CD14-positive monocyte (primary cell): ENCODE data around the gene PHF10. TPM values are rescaled to one million over a fixed set of nuclear protein-coding genes. Genes with fewer than 3 reads are reported as not detected.

Experiments used
- DNase-seq, 3 donors: peaks; one replicate each; pipeline ENCODE4 v3.0.0-alpha.2; 2011 to 2022
- H2AFZ ChIP-seq: 2 replicates; pipeline ENCODE4 v1.6.0; 2012; ENCODE audit warnings: mild to moderate bottlenecking, low read depth, low read length, inconsistent platforms; ENCODE audit not compliant: insufficient read depth, poor library complexity, severe bottlenecking
- H3K27ac ChIP-seq, 2 donors: 1 replicate in 1 of 2; 2 replicates in 1 of 2; pipeline ENCODE4 v1.5.1; 2012 to 2013; ENCODE audit warnings: low read length in 2 of 2, control low read depth in 1 of 2, inconsistent platforms in 1 of 2, low read depth in 1 of 2, mild to moderate bottlenecking in 1 of 2
- H3K27me3 ChIP-seq, 2 donors: one replicate each; pipeline versions ENCODE4 v1.6.0 to v1.6.1; 2011 to 2013; ENCODE audit warnings: low read length in 2 of 2; ENCODE audit not compliant: control insufficient read depth in 2 of 2, insufficient read depth in 2 of 2
- H3K36me3 ChIP-seq, 2 donors: replicated peaks in 1 of 2; 1 replicate in 1 of 2; 2 replicates in 1 of 2; pipeline versions ENCODE4 v1.5.1 to v1.6.1; 2012 to 2013; ENCODE audit warnings: low read length in 2 of 2, control low read depth in 1 of 2, inconsistent platforms in 1 of 2, mild to moderate bottlenecking in 1 of 2; ENCODE audit not compliant: insufficient read depth in 2 of 2, control insufficient read depth in 1 of 2
- H3K4me1 ChIP-seq, 2 donors: 1 replicate in 1 of 2; 2 replicates in 1 of 2; pipeline versions ENCODE4 v1.5.1 to v1.6.1; 2012 to 2013; ENCODE audit warnings: low read length in 2 of 2, control low read depth in 1 of 2, inconsistent platforms in 1 of 2, mild to moderate bottlenecking in 1 of 2, moderate library complexity in 1 of 2; ENCODE audit not compliant: insufficient read depth in 2 of 2, control insufficient read depth in 1 of 2
- H3K4me2 ChIP-seq: replicated peaks from 2 replicates; pipeline ENCODE3; 2012; ENCODE audit warnings: low read length, moderate library complexity, mild to moderate bottlenecking; ENCODE audit not compliant: poor library complexity, severe bottlenecking; ENCODE audit errors: extremely low read depth
- H3K4me3 ChIP-seq, 3 experiments: fragments of 200-600 bp in 1 of 3; sonication (generic) in 1 of 3; replicated peaks in 1 of 3; 1 replicate in 2 of 3; 2 replicates in 1 of 3; pipeline ENCODE4 v1.5.1; 2011 to 2013; ENCODE audit warnings: low read length in 3 of 3, mild to moderate bottlenecking in 3 of 3, control low read depth in 2 of 3, low read depth in 2 of 3, inconsistent platforms in 1 of 3, moderate library complexity in 1 of 3
- H3K79me2 ChIP-seq: 2 replicates; pipeline ENCODE4 v1.6.0; 2012; ENCODE audit warnings: mild to moderate bottlenecking, control low read depth, inconsistent platforms, low read length, moderate library complexity; ENCODE audit not compliant: insufficient read depth
- H3K9ac ChIP-seq: 2 replicates; pipeline ENCODE4 v1.6.0; 2017; ENCODE audit warnings: low read length, mild to moderate bottlenecking; ENCODE audit not compliant: insufficient read depth, poor library complexity, severe bottlenecking
- H3K9me3 ChIP-seq, 2 donors: replicated peaks in 1 of 2; 1 replicate in 1 of 2; 2 replicates in 1 of 2; pipeline versions ENCODE4 v1.5.1 to v1.6.1; 2012 to 2013; ENCODE audit warnings: low read length in 2 of 2, control low read depth in 1 of 2; ENCODE audit not compliant: control insufficient read depth in 1 of 2, insufficient read depth in 1 of 2
- H4K20me1 ChIP-seq: 2 replicates; pipeline ENCODE4 v1.6.0; 2012; ENCODE audit warnings: mild to moderate bottlenecking, low read length, control low read depth, moderate library complexity; ENCODE audit not compliant: insufficient read depth
- H3K27ac Mint-ChIP-seq, 7 donors: one replicate each; pipeline ENCODE4 v1.8.0; 2020; ENCODE audit warnings: mild to moderate bottlenecking in 7 of 7, mixed read lengths in 7 of 7, moderate library complexity in 6 of 7, inconsistent platforms in 2 of 7
- H3K27me3 Mint-ChIP-seq, 3 donors: one replicate each; pipeline ENCODE4 v1.8.0; 2021 to 2022; ENCODE audit warnings: low read depth in 3 of 3, mild to moderate bottlenecking in 3 of 3, mixed read lengths in 3 of 3, moderate library complexity in 3 of 3, inconsistent platforms in 1 of 3
- H3K36me3 Mint-ChIP-seq, 2 donors: one replicate each; pipeline ENCODE4 v1.8.0; 2020; ENCODE audit warnings: mixed read lengths in 2 of 2, inconsistent platforms in 1 of 2, mild to moderate bottlenecking in 1 of 2
- H3K4me1 Mint-ChIP-seq: one replicate; pipeline ENCODE4 v1.8.0; 2020; ENCODE audit warnings: mild to moderate bottlenecking, mixed read lengths
- H3K4me3 Mint-ChIP-seq, 2 donors: one replicate each; pipeline ENCODE4 v1.8.0; 2020; ENCODE audit warnings: mild to moderate bottlenecking in 2 of 2, mixed read lengths in 2 of 2, moderate library complexity in 1 of 2
- H3K9me3 Mint-ChIP-seq, 7 donors: one replicate each; pipeline ENCODE4 v1.8.0; 2020 to 2022; ENCODE audit warnings: mixed read lengths in 7 of 7, mild to moderate bottlenecking in 6 of 7, moderate library complexity in 6 of 7, inconsistent platforms in 2 of 7
- CTCF ChIP-seq: fragments of 200-600 bp; IDR thresholded peaks from one replicate; pipeline ENCODE4 v1.8.0; 2022; ENCODE audit warnings: antibody characterized with exemption, mild to moderate bottlenecking
- WGBS: methylation state at CpG from one replicate; pipeline ENCODE4 v1.1.5; 2013; ENCODE audit warnings: missing lambda C conversion rate; ENCODE audit not compliant: insufficient coverage; 5-methylcytosine and 5-hydroxymethylcytosine counted together
- intact Hi-C, 2 donors: fragments of 100-400 bp; cut with micrococcal nuclease; formaldehyde crosslinking; loops; one replicate each; pipeline versions ENCODE4 v1.15.0 to v1.15.1; 2023
- polyA plus RNA-seq, 3 donors: library from polyadenylated mRNA; depleted of rRNA in 1 of 3; unstranded in 2 of 3; stranded (reverse) in 1 of 3; fragments of 300-500 nt in 2 of 3; fragments of >200 nt in 1 of 3; fragmentation: Illumina TruSeq in 2 of 3; gene quantifications; 1 replicate in 2 of 3; 2 replicates in 1 of 3; pipeline ENCODE4 v1.2.3, GENCODE V29; 2012 to 2021

PHF10 gene
- polyA plus RNA-seq, 3 donors = 7.3 to 31.0 (median 8.1) TPM

- Histone ChIP-seq H4K20me1 (peaks cover 7% of the 10 kb centered on the region), H3K27me3 (peaks cover 0 to 8% of the 10 kb centered on the region in 2 donors), H3K4me3 (no peak overlapping the region), H3K9ac (no peak overlapping the region), H3K79me2 (peaks cover 20% of the 10 kb centered on the region), H3K4me2 (no peak overlapping the region), H2AFZ (no peak overlapping the region), H3K27ac (no peak overlapping the region), H3K4me1 (peaks cover 17 to 31% of the 10 kb centered on the region in 2 donors), H3K9me3 (no peaks in the 10 kb centered on the region), H3K36me3 (no peaks in the 10 kb centered on the region)
- peaks cover 5 to 11% of the 10 kb centered on the region in 2 donors for H3K36me3 Mint-ChIP-seq
- no peak overlapping the region for H3K4me3 Mint-ChIP-seq
- H3K4me1 Mint-ChIP-seq = peaks cover 22% of the 10 kb centered on the region
- no peak for DNase-seq
- no CpG with 5 or more reads among the region's 1 CpG for WGBS
- peaks cover 0 to 2% (median 0%) of the 10 kb centered on the region in 7 donors for H3K9me3 Mint-ChIP-seq
- TF ChIP-seq CTCF = no peak
- H3K27me3 Mint-ChIP-seq = peaks cover 0 to 12% (median 5%) of the 10 kb centered on the region in 3 donors
- intact Hi-C loops = no loop called here
- peak overlapping the region in 2 of 7 donors; percentile 82 to 88 for H3K27ac Mint-ChIP-seq
These were observed 1.7 kb upstream of the PHF10 start for GRCh38 chr6:169726049-169726400.

GRCh38 chr6:169725125-169726048 lies 1.1 kb upstream of the PHF10 start:
- TF ChIP-seq CTCF = no peak
- Histone ChIP-seq H3K9ac (peak overlapping the region; percentile 80), H2AFZ (peak overlapping the region; percentile 71), H3K27me3 (peaks cover 0 to 8% of the 10 kb centered on the region in 2 donors), H3K4me3 (peak overlapping the region; percentile 43 to 78 (median 51)), H3K27ac (peak overlapping the region; percentile 23 to 80), H3K36me3 (no peaks in the 10 kb centered on the region), H3K9me3 (no peaks in the 10 kb centered on the region), H3K4me1 (peaks cover 23 to 37% of the 10 kb centered on the region in 2 donors), H3K79me2 (peaks cover 21% of the 10 kb centered on the region), H4K20me1 (peaks cover 7% of the 10 kb centered on the region), H3K4me2 (peak overlapping the region; percentile 85)
- peak overlapping the region; percentile 87 to 90 for H3K4me3 Mint-ChIP-seq
- intact Hi-C loops = no loop called here
- peaks cover 27% of the 10 kb centered on the region for H3K4me1 Mint-ChIP-seq
- peaks cover 0 to 12% (median 5%) of the 10 kb centered on the region in 3 donors for H3K27me3 Mint-ChIP-seq
- 18% methylated on average over 20 of the region's 29 CpGs for WGBS
- peaks cover 0 to 2% (median 0%) of the 10 kb centered on the region in 7 donors for H3K9me3 Mint-ChIP-seq
- H3K36me3 Mint-ChIP-seq = peaks cover 5 to 11% of the 10 kb centered on the region in 2 donors
- H3K27ac Mint-ChIP-seq = peak overlapping the region in 6 of 7 donors; percentile 77 to 94 (median 88)
- peak; percentile 72 to 82 (median 74) for DNase-seq
